IPS-NIHi11 (cell line): Measurements from ENCODE around the gene POLE.

Experiments used
- DNase-seq: peaks from one replicate; pipeline ENCODE4 v3.0.0; 2012; ENCODE audit warnings: mixed read lengths, low spot score

POLE gene

GRCh38 chr12:132651444-132652100, 35.6 kb downstream of the POLE start:
- DNase-seq: no peak

- no peak for DNase-seq
These were observed 37.8 kb downstream of the POLE start for GRCh38 chr12:132649226-132649945.

GRCh38 chr12:132648616-132649225, 38.4 kb downstream of the POLE start:
- no peak for DNase-seq

- DNase-seq: no peak
These were observed 39.3 kb downstream of the POLE start for GRCh38 chr12:132647858-132648257.

GRCh38 chr12:132646850-132647249, 40.3 kb downstream of the POLE start:
- DNase-seq: no peak

GRCh38 chr12:132642846-132643835, 44.0 kb downstream of the POLE start:
- no peak for DNase-seq

- no peak for DNase-seq
These were observed 45.1 kb downstream of the POLE start for GRCh38 chr12:132641811-132642650.

- DNase-seq: no peak
These were observed 46.2 kb downstream of the POLE start for GRCh38 chr12:132640936-132641335.

GRCh38 chr12:132639956-132640520, 47.1 kb downstream of the POLE start:
- DNase-seq: no peak

GRCh38 chr12:132638541-132639408, 48.4 kb downstream of the POLE start:
- DNase-seq: peak; percentile 78

- no peak for DNase-seq
These were observed 49.3 kb downstream of the POLE start for GRCh38 chr12:132637811-132638210.

GRCh38 chr12:132635076-132635955, 51.8 kb downstream of the POLE start:
- DNase-seq: no peak

- peak; percentile 9 for DNase-seq
These were observed 52.6 kb downstream of the POLE start for GRCh38 chr12:132634411-132634990.

- peak; percentile 7 for DNase-seq
These were observed 53.2 kb downstream of the POLE start for GRCh38 chr12:132633901-132634300.

- DNase-seq: no peak
These were observed 53.7 kb downstream of the POLE start for GRCh38 chr12:132633398-132633797.

GRCh38 chr12:132632521-132633228, 54.5 kb downstream of the POLE start:
- DNase-seq: peak; percentile 4

- DNase-seq: peak; percentile 5
These were observed 55.5 kb downstream of the POLE start for GRCh38 chr12:132631666-132632065.

- peak; percentile 7 for DNase-seq
These were observed 56.5 kb downstream of the POLE start for GRCh38 chr12:132630672-132631071.
